H1 (cell line): ENCODE measurements around the gene PFDN6. TPM values are rescaled to one million over a fixed set of nuclear protein-coding genes. Genes with fewer than 3 reads are reported as not detected.
A peak's percentile ranks its signal among the peaks of the same experiment; 100 is the strongest.

Source experiments
- CTCF ChIA-PET: fragments of 300-600 bp; sonication (Branson Sonifier 250); formaldehyde crosslinking; loops from one replicate; lab custom pipeline; 2021; ENCODE audit not compliant: partially characterized antibody; lab: Charles Lee
- POLR2A ChIA-PET: fragments of 300-600 bp; sonication (Branson Sonifier 250); formaldehyde crosslinking; loops from one replicate; lab custom pipeline; 2021; ENCODE audit warnings: inconsistent platforms; ENCODE audit not compliant: partially characterized antibody; lab: Charles Lee
- DNase-seq, 2 experiments: peaks; one replicate each; pipeline versions ENCODE4 v3.0.0 to v3.0.0-alpha.2; 2010 to 2022; ENCODE audit warnings: low spot score in 2 of 2, low read depth in 1 of 2, mixed read lengths in 1 of 2
- FAIRE-seq: peaks from 2 replicates; lab custom pipeline; 2011; peaks lifted over from hg19 to GRCh38; lab: Jason Lieb, UNC
- H2AFZ ChIP-seq: 2 replicates; pipeline ENCODE4 v1.8.1; 2012; ENCODE audit warnings: low read length, inconsistent platforms
- H2AK5ac ChIP-seq: 2 replicates; pipeline ENCODE4 v1.6.1; 2013; ENCODE audit warnings: low read depth, low read length
- H2BK120ac ChIP-seq: replicated peaks from 2 replicates; pipeline ENCODE3; 2013; ENCODE audit warnings: low read depth, low read length, inconsistent platforms
- H2BK12ac ChIP-seq: 2 replicates; pipeline ENCODE4 v1.6.1; 2013; ENCODE audit warnings: low read depth, low read length
- H2BK15ac ChIP-seq: 2 replicates; pipeline ENCODE4 v1.6.1; 2013; ENCODE audit warnings: low read length
- H2BK20ac ChIP-seq: 2 replicates; pipeline ENCODE4 v1.6.1; 2013; ENCODE audit warnings: low read length
- H2BK5ac ChIP-seq: 2 replicates; pipeline ENCODE4 v1.6.1; 2013; ENCODE audit warnings: low read depth, low read length
- H3K14ac ChIP-seq: 2 replicates; pipeline ENCODE4 v1.6.1; 2013; ENCODE audit warnings: inconsistent platforms; ENCODE audit not compliant: insufficient read length
- H3K18ac ChIP-seq: 2 replicates; pipeline ENCODE4 v1.6.1; 2013; ENCODE audit warnings: low read length; ENCODE audit errors: extremely low read depth
- H3K23ac ChIP-seq: 2 replicates; pipeline ENCODE4 v1.6.1; 2013; ENCODE audit warnings: inconsistent platforms; ENCODE audit not compliant: insufficient read length
- H3K23me2 ChIP-seq: 2 replicates; pipeline ENCODE4 v1.6.1; 2013; ENCODE audit warnings: low read depth, low read length
- H3K27ac ChIP-seq: 2 replicates; pipeline ENCODE4 v1.6.1; 2011; ENCODE audit warnings: low read depth, low read length, inconsistent platforms
- H3K27me3 ChIP-seq, 4 experiments: replicated peaks in 1 of 4; 1 replicate in 1 of 4; 2 replicates in 3 of 4; pipeline versions ENCODE4 v1.6.1 to v1.8.1; 2011 to 2013; ENCODE audit warnings: low read length in 3 of 4, mild to moderate bottlenecking in 3 of 4, inconsistent platforms in 2 of 4, mixed read lengths in 2 of 4, moderate library complexity in 1 of 4; ENCODE audit not compliant: control insufficient read depth in 3 of 4, insufficient read depth in 3 of 4; ENCODE audit errors: extremely low read depth in 1 of 4
- H3K36me3 ChIP-seq, 4 experiments: 2 replicates each; pipeline versions ENCODE4 v1.6.1 to v1.8.1; 2011 to 2013; ENCODE audit warnings: mild to moderate bottlenecking in 4 of 4, low read length in 3 of 4, moderate library complexity in 2 of 4, control low read depth in 1 of 4, inconsistent platforms in 1 of 4; ENCODE audit not compliant: insufficient read depth in 4 of 4, control insufficient read depth in 2 of 4
- H3K4ac ChIP-seq: replicated peaks from 2 replicates; pipeline ENCODE3; 2013; ENCODE audit warnings: low read length, low read depth, mixed read lengths, inconsistent platforms; ENCODE audit not compliant: insufficient read length
- H3K4me1 ChIP-seq, 4 experiments: replicated peaks in 1 of 4; 1 replicate in 1 of 4; 2 replicates in 3 of 4; pipeline versions ENCODE4 v1.6.1 to v1.8.1; 2011 to 2013; ENCODE audit warnings: low read length in 3 of 4, inconsistent platforms in 2 of 4, mixed read lengths in 1 of 4; ENCODE audit not compliant: insufficient read depth in 4 of 4, control insufficient read depth in 3 of 4
- H3K4me2 ChIP-seq, 2 experiments: 2 replicates each; pipeline versions ENCODE4 v1.6.1 to v1.8.1; 2011 to 2013; ENCODE audit warnings: low read depth in 2 of 2, low read length in 2 of 2, control low read depth in 1 of 2, inconsistent platforms in 1 of 2, mild to moderate bottlenecking in 1 of 2; ENCODE audit not compliant: insufficient read depth in 1 of 2
- H3K4me3 ChIP-seq, 4 experiments: fragments of 200-600, 300-600 bp in 1 of 4; sonication (generic), shearing (Covaris generic), sonication (Bioruptor Twin) in 1 of 4; 2 replicates each; pipeline versions ENCODE4 v1.5.1 to v1.8.1; 2011 to 2016; ENCODE audit warnings: low read length in 4 of 4, low read depth in 3 of 4, control low read depth in 2 of 4, inconsistent platforms in 2 of 4, mild to moderate bottlenecking in 2 of 4, mixed read lengths in 1 of 4, moderate library complexity in 1 of 4; ENCODE audit not compliant: insufficient read depth in 2 of 4; ENCODE audit errors: extremely low read depth in 1 of 4
- H3K56ac ChIP-seq: replicated peaks from 2 replicates; pipeline ENCODE3; 2013; ENCODE audit warnings: low read depth, mild to moderate bottlenecking, mixed read lengths, low read length, inconsistent platforms; ENCODE audit not compliant: insufficient read length
- H3K79me1 ChIP-seq: 2 replicates; pipeline ENCODE4 v1.6.1; 2013; ENCODE audit warnings: low read depth, low read length, control low read depth
- H3K79me2 ChIP-seq, 2 experiments: 2 replicates each; pipeline versions ENCODE4 v1.6.1 to v1.8.1; 2012 to 2013; ENCODE audit warnings: low read length in 2 of 2, mild to moderate bottlenecking in 2 of 2, inconsistent platforms in 1 of 2; ENCODE audit not compliant: insufficient read depth in 2 of 2, control insufficient read depth in 1 of 2
- H3K9ac ChIP-seq, 4 experiments: replicated peaks in 1 of 4; 1 replicate in 1 of 4; 2 replicates in 3 of 4; pipeline versions ENCODE4 v1.6.1 to v1.8.1; 2011 to 2013; ENCODE audit warnings: low read depth in 3 of 4, low read length in 3 of 4, control low read depth in 2 of 4, mild to moderate bottlenecking in 2 of 4, moderate library complexity in 2 of 4, inconsistent platforms in 1 of 4; ENCODE audit errors: extremely low read depth in 1 of 4
- H3K9me3 ChIP-seq, 2 experiments: 2 replicates each; pipeline versions ENCODE4 v1.6.1 to v1.8.1; 2012 to 2013; ENCODE audit warnings: mild to moderate bottlenecking in 2 of 2, moderate library complexity in 2 of 2, control low read depth in 1 of 2, inconsistent platforms in 1 of 2, low read depth in 1 of 2, low read length in 1 of 2, mixed read lengths in 1 of 2; ENCODE audit not compliant: insufficient read depth in 2 of 2
- H4K20me1 ChIP-seq, 2 experiments: replicated peaks in 1 of 2; 2 replicates each; pipeline versions ENCODE3 to v1.8.1; 2011 to 2013; ENCODE audit warnings: inconsistent platforms in 2 of 2, low read length in 2 of 2, mild to moderate bottlenecking in 1 of 2; ENCODE audit not compliant: insufficient read depth in 2 of 2, control insufficient read depth in 1 of 2
- H4K5ac ChIP-seq: 2 replicates; pipeline ENCODE4 v1.6.1; 2013; ENCODE audit warnings: low read length, low read depth, mixed read lengths, inconsistent platforms; ENCODE audit not compliant: insufficient read length
- H4K8ac ChIP-seq: 2 replicates; pipeline ENCODE4 v1.8.0; 2013; ENCODE audit warnings: mild to moderate bottlenecking, moderate library complexity, low read length, inconsistent platforms; ENCODE audit not compliant: insufficient read depth; ENCODE audit errors: extremely low read depth
- H4K91ac ChIP-seq: replicated peaks from 2 replicates; pipeline ENCODE3; 2013; ENCODE audit warnings: low read length, mixed read lengths, inconsistent platforms; ENCODE audit not compliant: insufficient read length
- ASH2L ChIP-seq: fragments of 200-600, 300-600 bp; sonication (generic); IDR thresholded peaks from one replicate; pipeline ENCODE4 v1.7.1; 2017; ENCODE audit warnings: low read length
- CREB1 ChIP-seq: IDR thresholded peaks from 2 replicates; pipeline ENCODE4 v1.6.1; 2012; ENCODE audit warnings: inconsistent platforms
- KDM4A ChIP-seq: IDR thresholded peaks from one replicate; pipeline ENCODE4 v1.7.1; 2012; ENCODE audit warnings: low read depth, mild to moderate bottlenecking, moderate library complexity, low read length, inconsistent platforms; ENCODE audit not compliant: severe bottlenecking
- POLR2AphosphoS5 ChIP-seq: IDR thresholded peaks from 2 replicates; pipeline ENCODE4 v1.6.1; 2011; ENCODE audit warnings: low read depth, low read length
- POU5F1 ChIP-seq: IDR thresholded peaks from 2 replicates; pipeline ENCODE4 v1.6.1; 2011; ENCODE audit warnings: low read depth, mild to moderate bottlenecking, low read length, moderate library complexity
- RAD21 ChIP-seq, 2 experiments: IDR thresholded peaks in 1 of 2; conservative IDR thresholded peaks in 1 of 2; 2 replicates each; pipeline ENCODE4 v1.6.1; 2011; ENCODE audit warnings: low read depth in 2 of 2, low read length in 2 of 2, improper control_type of control experiment in 1 of 2, inconsistent platforms in 1 of 2, mild to moderate bottlenecking in 1 of 2, moderate library complexity in 1 of 2
- SAP30 ChIP-seq: fragments of 300-600 bp; sonication (generic); IDR thresholded peaks from 2 replicates; pipeline ENCODE4 v1.7.1; 2012; ENCODE audit warnings: low read length, moderate library complexity, mild to moderate bottlenecking, inconsistent platforms; ENCODE audit not compliant: insufficient read depth, insufficient replicate concordance
- SIRT6 ChIP-seq: IDR thresholded peaks from one replicate; pipeline ENCODE4 v1.7.1; 2012; ENCODE audit warnings: low read length, inconsistent platforms
- SIX5 ChIP-seq: IDR thresholded peaks from 2 replicates; pipeline ENCODE4 v1.6.1; 2011; ENCODE audit warnings: mild to moderate bottlenecking, low read depth, low read length
- WGBS, 2 experiments: shearing (Covaris generic) in 1 of 2; methylation state at CpG; one replicate each; pipeline versions ENCODE4 v1.1.6 to v1.1.7; 2013 to 2015; ENCODE audit warnings: low lambda C conversion rate in 2 of 2, mixed read lengths in 2 of 2, inconsistent platforms in 1 of 2, low coverage in 1 of 2, missing lambda C conversion rate in 1 of 2; ENCODE audit not compliant: insufficient replicate concordance in 2 of 2, insufficient coverage in 1 of 2, insufficient read length in 1 of 2; ENCODE audit errors: extremely low coverage in 1 of 2, missing lambda C conversion rate in 1 of 2; 5-methylcytosine and 5-hydroxymethylcytosine counted together
- polyA plus RNA-seq, 7 experiments: library from polyadenylated mRNA; depleted of rRNA in 3 of 7; stranded (reverse) in 5 of 7; unstranded in 2 of 7; fragments of >200 nt in 5 of 7; fragments of 200-250 nt in 2 of 7; gene quantifications; 1 replicate in 5 of 7; 2 replicates in 1 of 7; 4 replicates in 1 of 7; pipeline versions ENCODE4 v1.2.1 to v1.2.3, GENCODE V29; 2011 to 2013; ENCODE audit warnings: missing spikeins in 2 of 7, mixed read lengths in 2 of 7
- total RNA-seq: library from RNA; stranded (reverse); fragmentation: NEBNext Ultra II Directional; extraction: Animal tissue kit (Norgen Biotek cat#: 25700); gene quantifications from 2 replicates; pipeline ENCODE4 v1.2.1, GENCODE V29; 2021
- TF ChIP-seq, protein P1 (sequence below): IDR thresholded peaks from 2 replicates; pipeline ENCODE4 v1.6.1; 2012; ENCODE audit warnings: inconsistent platforms

Gene PFDN6
- total and polyA plus RNA-seq, 2 of the 8 experiments (the other 6 are each of a cell fraction or from before 2014, with no cell fraction given): 32.0 to 95.7 TPM

- 9% methylated on average over 17 of the region's 28 CpGs; no CpG with 5 or more reads in 1 of the 2 experiments for WGBS, 2 experiments
- Histone ChIP-seq H3K4me3 (peak overlapping the region; percentile 5 to 70 (median 52); a peak in 7 of 8 replicates), H3K14ac (no peak overlapping the region), H2AK5ac (no peak overlapping the region), H2BK12ac (no peak overlapping the region), H4K8ac (no peak overlapping the region), H2BK15ac (no peak overlapping the region), H2BK20ac (no peak overlapping the region), H3K9ac (no peak overlapping the region), H3K79me1 (no peaks in the 10 kb centered on the region), H3K18ac (no peak overlapping the region), H3K9me3 (no peaks in the 10 kb centered on the region), H4K5ac (no peak overlapping the region), H3K23me2 (peaks cover 9% of the 10 kb centered on the region; the same call in 1 of the 2 replicates), H2AFZ (peak overlapping the region; percentile 54; the same call in 1 of the 2 replicates), H3K27me3 (peaks cover 0 to 21% (median 11%) of the 10 kb centered on the region in 4 experiments; a peak in 6 of 7 replicates), H4K91ac (no peak overlapping the region), H4K20me1 (no peaks in the 10 kb centered on the region), H3K4me2 (peak overlapping the region; percentile 63 to 98), H3K56ac (no peak overlapping the region), H2BK120ac (no peak overlapping the region), H3K23ac (no peak overlapping the region), H3K79me2 (no peaks in the 10 kb centered on the region), H2BK5ac (no peak overlapping the region), H3K4ac (no peak overlapping the region), H3K36me3 (peaks cover 0 to 2% (median 0%) of the 10 kb centered on the region in 4 experiments; a peak in 1 of 8 replicates), H3K4me1 (peaks cover 0 to 10% (median 7%) of the 10 kb centered on the region in 4 experiments; a peak in 4 of 7 replicates), H3K27ac (no peak overlapping the region)
- peak; percentile 75 to 98 for DNase-seq
- FAIRE-seq: peak; percentile 28
- ChIA-PET POLR2A (interaction anchor here (0.6 to 2.2 kb wide), 18 partner anchors 8 to 276 kb away, joined by 3 to 15 read pairs (median 5); partner anchors contain the start of genes HSD17B8, RGL2, RING1 and RPS18), CTCF (interaction anchor here (0.5 to 7.9 kb wide), 41 partner anchors 12 to 1574 kb away, joined by 3 to 107 read pairs (median 5); partner anchors contain the start of genes HSD17B8, RING1, RPS18 and VPS52)
- TF ChIP-seq KDM4A (no peak), SIX5 (no peak), SAP30 (no peak), SIRT6 (no peak), CREB1 (no peak), POU5F1 (no peak), RAD21 (IDR thresholded peaks at IDR 0.05 in 1 of 2, conservative IDR thresholded peaks at IDR 0.05 in 1 of 2; ENCODE audit: low read depth in 2 of 2, low read length in 2 of 2) (peak; percentile 93 to 95), POLR2AphosphoS5 (no peak), ASH2L (peak; percentile 10)
- TF ChIP-seq, protein P1, sequence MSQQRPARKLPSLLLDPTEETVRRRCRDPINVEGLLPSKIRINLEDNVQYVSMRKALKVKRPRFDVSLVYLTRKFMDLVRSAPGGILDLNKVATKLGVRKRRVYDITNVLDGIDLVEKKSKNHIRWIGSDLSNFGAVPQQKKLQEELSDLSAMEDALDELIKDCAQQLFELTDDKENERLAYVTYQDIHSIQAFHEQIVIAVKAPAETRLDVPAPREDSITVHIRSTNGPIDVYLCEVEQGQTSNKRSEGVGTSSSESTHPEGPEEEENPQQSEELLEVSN: 0 out of 2 replicates have a peak, but pooled peaks have one; percentile 28
Observed at GRCh38 chr6:33247977-33248642, 41.3 kb upstream of the PFDN6 start.
